NCI-H1105 (cell line): ENCODE results near the gene OSBPL5.

Experiments used
- DNase-seq: peaks from one replicate; lab custom pipeline; 2025; lab: John Stamatoyannopoulos, UW

OSBPL5 gene

DNA sequence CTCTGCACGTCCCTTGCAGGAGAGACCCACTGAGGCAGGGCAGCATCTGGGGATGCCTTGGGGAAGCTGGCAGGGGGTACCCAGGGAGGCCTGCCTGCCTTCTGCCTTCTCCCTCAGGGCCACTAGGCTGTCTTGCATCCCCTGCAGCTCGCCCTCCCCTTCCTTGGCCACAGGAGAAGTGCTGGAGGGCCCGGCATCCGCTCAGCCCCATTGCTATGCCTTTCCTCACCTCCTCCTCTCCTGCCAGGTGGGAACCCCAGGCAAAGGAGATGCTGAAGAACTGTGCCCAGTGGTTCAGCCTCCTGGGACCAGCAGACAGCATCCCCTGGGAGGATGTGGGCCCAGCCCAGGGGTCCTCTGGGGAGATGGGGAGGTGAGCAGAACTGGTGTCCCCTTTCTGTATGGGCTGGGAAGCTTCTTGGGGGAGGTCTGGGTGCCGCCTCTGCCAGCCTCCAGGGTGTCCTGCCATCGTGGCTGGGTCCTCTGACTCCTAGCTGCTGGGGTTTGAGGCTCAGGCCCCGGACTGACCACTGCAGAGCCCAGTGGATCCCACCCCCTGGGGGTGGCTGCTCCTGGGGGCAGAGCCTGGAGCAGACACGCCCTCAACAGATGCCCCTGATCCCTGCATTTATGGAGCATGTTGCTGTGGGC, 32.9 kb upstream of the OSBPL5 start:
- DNase-seq = no peak

DNA sequence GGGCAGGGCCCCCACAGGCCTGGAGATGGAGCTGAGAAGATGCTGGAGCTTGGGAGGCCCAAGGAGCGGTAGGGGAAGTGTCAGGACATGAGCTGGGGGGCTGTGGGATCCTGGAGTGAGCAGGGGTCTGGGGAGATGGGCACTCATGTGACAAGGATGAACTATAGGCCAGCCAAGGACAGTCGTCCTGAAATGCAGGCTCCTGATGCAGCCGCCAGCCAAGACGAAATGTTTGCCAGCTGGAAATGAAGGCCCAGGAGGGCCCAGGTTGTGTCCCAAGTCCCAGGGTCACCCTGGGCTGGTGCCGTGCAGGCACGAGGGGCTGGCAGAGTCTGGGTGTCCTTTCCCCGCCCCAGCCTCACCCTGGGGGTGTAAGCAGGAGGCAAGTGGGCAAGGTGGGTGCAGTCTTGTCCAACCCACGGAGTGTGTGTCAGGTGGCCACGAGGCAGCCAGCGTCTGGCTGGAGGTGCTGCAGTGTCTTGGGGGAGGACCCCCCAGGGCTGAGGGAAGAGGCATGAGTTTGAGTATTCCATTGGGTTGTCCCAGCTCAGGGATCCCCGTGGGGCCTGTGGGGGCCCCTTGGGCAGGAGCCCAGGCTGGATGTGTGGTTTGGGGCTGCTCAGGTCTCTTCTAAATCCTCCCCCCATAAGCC, 32.1 kb upstream of the OSBPL5 start:
- DNase-seq = no peak

DNA sequence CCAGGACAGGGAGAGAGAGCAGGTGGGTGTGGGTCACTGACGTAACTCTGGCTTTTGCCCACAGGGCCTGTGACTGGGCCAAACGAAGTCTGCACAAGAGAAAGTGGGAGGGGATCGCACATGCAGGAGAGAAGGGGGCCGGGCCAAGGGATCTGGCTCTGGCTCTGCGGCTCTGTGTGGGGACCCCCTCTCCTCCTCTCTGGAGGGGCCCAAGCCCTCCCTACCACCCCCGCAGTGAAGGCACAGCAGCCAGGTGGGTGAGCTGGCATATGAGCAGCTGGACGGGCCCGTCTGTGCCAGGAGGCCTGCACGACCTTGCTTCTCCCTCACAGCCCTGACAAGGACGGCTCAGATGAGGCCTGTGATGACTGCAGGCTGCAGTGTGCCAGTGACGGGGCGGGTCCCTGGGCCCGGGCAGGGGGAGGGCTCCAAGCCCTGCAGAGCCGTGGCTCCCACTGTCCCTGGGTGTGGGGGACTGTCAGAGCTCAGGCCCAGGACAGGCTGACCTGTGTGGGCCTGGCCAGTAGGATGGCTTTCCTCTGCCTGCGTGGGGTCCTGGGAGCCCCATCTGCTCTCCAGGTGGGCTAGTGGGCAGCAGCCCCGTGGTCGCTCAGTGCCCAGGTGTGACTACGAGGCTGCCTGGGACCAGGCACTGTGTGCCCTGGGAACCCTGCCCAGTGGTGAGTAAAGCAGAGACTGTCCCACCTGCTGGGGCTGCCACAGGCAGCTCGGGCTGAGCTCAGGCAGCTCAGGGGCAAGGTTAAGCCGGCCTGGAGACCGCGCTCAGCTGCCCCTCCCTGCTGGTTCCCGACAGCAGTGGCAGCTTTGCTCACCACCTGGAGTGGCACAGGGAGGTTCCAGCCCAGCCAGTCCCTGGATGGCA, 31.3 kb upstream of the OSBPL5 start:
- no peak for DNase-seq

DNA sequence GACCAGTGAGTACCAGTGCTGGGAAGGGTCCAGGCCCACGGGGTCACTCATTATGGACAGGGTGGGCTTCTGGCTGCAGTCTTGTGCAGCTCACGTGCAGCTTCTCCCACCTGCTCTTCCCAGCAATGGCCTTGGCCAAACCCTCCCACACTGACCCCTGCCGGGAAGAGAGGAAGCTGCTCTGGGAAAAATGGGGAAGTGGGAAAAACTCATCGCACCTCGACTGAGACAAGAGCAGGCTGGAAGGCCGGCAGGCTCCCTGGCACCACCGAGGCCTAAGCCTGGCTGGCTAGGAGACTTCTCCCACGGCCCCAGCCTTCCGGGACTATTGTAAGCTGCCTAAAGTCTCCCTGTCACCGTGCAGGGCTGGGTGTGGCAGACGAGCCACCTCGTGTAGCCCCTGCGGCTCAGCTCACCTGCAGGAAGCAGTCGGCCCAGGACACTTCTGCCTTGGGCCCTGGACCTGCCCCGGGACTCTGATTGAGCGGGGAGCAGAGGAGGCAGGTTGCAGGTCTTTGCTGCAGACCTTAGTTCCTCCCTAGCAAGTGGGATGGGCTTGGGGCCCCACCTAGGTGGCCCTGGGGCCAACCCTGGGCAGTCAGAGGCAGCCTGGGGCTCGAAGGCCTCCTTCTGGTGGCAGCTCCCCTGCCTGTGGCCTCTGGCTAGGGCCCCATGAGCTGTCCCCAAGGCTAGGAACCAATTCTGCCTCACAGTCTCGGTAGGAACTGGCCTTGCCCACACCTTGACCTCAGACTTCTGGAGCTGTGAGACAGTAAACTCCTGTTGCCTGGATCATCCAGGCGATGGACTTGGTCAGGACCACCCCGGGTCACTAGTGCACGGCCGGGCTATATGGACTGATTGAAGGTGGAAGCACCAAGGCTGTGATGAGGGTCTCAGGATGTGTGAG, 30.4 kb upstream of the OSBPL5 start:
- DNase-seq = no peak

DNA sequence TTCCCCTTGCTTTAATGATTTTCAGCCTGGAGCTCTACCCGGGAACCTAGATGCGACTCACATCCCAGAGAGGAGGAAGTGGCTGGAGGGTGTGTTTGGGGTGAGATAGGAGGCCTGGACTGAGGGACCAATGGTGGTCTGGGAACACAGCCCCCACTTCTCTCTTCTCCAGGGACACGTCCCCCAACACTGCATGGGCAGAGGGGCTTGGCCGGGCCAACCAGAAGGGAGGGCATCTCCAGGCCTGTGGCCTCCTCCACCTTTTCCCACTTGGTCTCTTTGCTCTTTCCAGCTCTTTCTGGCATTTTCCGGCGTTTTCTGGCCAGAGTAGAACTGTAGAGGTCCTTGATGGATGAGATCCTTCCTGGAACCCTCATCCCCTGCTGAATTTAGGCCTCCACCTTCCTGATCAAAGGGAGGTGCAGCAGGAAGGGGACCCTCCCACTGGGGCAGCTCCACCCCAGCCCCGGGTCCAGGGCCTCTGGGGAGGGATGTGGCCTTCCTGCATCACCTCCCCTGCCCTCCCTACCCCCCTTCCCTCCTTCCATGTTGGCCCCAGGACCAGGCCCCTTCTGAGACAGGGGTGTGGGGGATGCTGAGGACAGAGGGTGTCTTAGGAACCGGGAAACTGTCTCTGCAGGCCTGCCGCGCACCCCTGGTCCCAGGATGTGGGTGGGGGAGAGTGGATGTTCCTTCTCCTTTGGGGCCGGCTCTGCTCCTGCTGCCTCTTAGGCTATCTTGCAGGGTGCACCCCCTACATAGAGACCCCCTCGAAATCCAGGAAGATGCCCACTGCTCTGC, 29.1 kb upstream of the OSBPL5 start:
- DNase-seq = no peak

DNA sequence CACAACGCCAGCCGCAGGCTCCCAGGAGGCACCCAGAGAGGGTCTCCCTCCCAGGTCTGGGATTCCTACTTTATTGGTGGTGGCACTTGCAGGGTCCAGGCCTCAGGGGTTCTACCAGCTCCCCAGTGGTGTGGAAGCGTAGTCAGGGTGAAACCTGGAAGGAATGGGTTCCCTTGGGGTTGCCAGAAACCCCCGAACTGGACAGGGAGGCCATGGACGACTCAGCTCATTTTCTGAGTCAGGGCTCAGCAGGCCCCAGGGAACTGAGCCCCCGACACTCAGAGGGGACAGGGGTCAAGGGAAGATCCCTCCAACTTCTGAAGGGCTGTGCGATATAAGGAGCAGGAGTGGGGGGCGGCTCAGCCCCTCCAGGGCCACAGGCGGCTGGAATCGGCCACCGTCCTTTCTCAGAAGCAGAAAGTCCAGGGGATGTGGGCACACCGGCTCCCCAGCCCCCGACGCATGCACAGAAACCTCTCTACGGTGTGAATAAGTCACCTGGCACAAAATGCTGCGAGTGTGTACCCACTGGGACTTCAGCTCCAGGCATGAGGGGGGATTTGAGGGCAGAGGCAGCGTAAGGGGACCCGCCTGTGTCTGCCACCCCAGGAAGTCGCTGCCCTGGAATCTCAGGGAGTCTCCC, 28.4 kb upstream of the OSBPL5 start:
- no peak for DNase-seq

DNA sequence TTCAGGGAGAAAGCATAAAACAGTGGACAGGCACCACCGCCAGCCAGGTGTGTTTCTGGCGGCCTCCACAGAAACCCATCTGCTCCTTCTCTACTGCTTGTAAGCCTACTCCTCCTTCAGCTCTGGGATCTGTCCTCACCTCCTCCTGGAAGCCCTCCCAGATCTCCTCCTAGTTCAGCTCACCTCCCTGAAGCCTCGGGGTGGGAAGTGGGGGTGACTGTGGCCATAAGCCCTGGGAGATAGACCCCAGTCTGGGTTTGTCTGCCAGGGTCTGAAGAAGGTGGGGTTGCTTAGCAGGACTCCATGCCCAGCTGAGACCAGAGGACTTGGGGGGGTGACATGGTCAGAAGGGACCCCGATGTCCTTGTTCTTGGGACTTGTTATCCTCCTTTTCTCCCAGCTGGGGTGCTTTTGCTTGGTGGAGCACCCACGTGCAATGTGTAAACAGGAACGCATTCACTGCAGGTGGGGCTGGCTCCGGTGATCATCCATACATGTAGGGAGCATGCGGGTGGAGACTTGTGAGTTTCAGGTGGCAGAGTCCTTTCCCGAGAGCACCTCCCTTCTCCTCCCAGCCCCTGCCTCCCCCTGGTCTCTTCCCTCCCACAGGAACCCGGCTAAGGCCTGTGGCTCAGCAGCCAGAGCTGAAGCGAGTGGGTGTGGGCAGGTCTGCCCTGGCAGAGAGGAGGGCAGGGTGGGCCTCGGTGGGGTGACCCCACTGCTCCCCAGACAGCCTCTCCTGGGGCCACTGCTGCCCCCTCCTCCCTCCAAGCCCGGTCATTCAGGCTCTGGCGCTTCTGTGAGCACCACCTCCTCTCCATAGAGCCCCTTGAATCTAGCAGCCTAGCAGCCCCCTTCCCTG, 27.6 kb upstream of the OSBPL5 start:
- no peak for DNase-seq

DNA sequence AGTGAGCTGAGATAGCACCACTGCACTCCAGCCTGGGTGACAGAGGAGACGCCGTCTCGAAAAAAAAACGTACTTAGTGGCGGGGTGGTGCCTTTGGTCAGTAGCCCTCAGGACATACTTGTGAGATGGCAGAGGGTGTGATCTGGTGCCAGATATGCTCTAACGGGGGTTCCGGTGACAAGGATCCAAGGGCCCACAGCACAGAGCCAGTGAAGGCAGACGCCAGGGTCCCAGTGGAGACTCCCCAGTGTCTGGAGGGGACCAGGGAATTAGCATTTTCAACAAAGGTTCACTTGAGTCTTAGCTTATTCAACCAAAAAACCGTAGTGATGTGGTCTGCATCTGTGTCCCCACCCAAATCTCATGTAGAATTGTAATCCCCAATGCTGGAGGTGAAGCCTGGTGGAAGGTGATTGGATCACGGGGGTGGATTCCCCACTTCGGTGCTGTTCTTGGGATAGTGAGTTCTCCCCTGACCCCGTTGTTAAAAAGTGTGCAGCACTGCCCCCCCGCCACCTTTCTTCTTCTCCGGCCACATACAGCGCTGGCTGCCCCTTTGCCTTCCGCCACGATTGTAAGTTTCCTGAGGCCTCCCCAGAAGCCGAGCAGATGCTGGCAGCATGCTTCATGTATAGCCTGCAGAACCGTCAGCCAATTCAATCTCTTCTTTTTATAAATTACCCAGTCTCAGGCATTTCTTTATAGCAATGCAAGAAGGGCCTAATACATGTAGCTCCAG, 26.6 kb upstream of the OSBPL5 start:
- DNase-seq = no peak

DNA sequence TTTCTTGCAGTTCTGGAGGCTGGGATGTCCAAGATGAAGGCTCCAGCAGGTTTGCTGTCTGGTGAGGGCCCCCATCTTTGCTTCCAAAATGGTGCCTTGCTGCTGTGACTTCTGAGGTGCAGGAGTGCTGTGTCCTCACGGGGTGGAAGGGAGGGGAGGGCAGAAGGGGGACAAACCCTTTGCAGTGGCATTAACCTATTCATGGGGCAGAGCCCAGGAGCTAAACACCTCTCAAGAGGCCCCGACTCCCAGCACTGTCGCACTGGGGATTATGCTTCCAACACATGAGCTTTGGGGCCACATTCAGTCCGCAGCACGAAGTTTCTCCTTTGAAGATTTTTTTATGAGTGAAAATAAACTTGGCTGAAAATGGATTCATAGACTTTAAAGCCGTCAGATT, 25.5 kb upstream of the OSBPL5 start:
- no peak for DNase-seq

DNA sequence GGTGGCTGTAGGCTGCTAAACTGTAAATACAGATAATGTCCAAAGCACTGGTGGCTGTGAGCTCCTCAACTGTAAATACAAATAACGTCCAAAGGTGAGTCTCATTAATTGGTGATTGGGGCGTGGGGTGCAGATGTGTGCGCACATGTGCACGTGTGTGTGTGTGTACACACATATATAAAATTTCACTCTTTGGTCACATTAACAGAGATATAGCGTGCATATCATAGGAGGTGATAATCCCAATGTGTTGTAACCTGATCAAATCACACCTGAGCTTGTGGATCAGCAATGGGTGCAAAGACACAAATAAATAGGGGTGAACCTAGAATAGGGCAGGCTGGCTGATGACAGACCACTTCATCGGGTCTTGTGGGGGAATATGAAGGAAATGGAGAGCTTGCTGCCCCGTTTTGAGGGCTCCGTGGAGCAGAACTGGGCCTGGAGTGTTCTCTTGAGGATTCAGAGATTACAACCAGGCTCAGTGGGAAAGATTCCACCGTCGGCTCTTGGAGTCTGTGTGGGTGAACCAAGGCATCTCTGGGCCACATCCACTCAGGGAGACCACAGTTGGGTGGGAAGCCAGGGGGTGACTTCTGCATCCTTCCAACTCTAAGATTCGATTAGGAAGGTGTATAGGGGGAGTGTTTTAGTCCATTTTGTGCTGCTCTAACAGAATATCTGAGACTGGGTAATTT, 24.9 kb upstream of the OSBPL5 start:
- DNase-seq = no peak

DNA sequence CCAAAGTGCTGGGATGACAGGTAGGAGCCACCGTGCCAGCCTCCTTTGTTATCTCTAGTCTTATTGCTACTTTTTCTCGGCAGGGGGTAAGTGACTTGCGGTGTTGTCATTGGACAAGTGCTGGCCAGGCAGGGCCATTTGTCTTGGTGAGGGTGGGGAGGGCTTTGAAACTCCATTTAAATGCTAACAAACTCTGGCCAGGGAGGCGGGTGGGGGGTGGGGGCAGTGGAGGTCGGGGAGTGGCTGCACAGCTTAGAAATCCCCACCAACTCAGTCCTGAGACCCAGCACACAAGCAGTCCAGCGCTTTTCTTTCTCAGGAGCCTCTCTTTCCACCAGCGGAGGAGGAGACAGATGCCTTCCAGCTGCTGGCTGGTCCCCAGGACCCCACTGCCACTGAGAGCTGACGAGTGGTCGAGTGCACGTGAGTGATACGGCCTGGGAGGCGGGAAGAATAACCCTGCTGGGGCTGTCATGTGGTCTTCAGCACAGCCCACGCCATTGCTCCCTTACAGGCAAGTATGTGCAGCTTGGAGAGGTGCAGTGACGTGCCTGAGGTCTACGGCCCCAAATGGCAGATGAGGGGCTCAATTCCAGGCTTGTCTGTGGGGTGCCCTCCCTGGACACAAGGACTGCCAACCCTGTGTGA, 24.2 kb upstream of the OSBPL5 start:
- DNase-seq = no peak

DNA sequence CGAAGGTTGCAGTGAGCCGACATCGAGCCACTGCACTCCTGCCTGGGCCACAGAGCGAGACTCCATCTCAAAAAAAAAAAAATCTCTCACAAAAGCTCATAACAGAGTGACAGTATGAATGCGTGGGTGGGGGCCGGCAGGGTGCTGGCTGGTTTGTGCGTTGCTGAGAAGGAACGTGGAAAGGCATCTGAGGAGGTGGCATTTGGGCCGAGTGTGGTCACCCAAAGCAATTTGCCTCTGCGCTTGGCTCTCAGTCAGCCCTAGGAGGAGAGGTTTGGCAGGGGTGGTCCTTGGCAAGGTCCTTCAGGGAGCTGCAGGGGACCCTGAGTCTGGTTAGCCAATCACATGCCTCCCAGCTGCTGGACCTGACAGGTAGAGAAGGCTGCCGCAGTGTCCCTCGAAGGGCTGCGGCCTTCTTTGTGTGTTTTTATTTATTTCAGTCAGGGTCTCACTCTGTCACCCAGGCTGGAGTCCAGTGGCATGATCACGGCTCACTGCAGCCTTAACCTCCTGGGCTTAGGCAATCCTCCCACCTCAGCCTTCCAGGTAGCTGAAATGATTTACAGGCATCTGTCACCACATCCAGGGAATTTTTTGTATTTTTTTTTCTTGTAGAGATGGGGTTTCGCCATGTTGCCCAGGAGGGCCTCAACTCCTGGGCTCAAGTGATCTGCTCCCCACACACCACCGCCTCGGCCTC, 23.5 kb upstream of the OSBPL5 start:
- DNase-seq = no peak

DNA sequence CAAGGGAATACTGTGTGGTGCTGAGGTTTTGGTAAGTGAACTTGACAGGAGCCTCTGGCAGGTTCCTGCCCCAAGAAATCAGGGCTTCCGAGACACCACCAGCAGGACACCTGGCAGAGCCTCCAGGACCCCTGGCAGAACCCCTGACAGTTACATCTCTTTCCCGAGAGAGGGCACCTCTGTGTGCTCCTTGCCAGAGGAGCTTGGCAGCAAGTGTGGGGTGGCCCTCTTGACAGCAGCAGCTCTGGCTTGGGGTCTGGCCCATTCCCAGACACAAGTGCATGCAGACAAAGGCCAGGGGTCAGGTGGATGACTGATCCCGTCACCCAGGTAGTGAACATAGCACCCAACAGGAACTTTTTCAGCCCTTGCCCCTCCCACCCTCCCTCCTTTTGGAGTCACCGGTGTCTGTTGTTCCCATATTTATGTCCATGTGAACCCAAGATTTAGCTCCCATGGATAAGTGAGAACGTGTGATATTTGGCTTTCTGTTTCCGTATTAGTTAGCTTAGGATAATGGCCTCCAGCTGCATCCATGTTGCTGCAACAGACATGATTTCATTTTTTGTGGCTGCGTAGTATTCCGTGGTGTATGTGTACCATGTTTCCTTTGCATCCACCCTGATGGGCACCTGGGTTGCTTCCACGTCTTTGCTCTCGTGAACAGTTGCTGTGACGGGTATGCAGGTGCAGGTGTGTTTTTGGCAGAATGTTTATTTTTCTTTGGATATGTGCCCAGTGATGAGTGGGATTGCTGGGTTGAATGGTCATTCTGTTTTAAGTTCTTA, 21.2 kb upstream of the OSBPL5 start:
- no peak for DNase-seq

DNA sequence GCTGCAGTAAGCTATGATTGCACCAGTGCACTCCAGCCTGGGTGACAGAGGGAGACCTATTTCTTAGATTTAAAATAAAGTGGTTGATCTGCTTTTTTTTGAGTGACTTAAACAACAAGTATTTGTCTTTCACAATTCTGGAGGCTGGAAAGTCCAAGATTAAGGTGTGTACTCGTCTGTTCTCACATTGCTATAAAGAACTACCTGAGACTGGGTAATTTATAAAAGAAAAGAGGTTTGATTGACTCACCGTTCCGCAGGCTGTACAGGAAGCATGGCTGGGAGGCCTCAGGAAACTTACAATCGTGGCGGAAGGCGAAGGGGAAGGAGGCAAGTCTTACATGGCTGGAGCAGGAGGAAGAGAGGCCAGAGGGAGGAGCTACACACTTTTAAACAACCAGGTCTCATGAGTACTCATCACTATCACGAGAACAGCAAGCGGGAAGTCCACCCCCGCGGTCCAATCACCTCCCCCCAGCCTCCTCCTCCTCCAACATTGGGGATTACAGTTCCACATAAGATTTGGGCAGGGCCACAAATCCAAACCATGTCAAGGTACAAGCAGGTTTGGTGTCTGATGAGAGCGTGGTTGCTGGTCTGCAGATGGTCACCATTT, 19.7 kb upstream of the OSBPL5 start:
- DNase-seq = no peak

DNA sequence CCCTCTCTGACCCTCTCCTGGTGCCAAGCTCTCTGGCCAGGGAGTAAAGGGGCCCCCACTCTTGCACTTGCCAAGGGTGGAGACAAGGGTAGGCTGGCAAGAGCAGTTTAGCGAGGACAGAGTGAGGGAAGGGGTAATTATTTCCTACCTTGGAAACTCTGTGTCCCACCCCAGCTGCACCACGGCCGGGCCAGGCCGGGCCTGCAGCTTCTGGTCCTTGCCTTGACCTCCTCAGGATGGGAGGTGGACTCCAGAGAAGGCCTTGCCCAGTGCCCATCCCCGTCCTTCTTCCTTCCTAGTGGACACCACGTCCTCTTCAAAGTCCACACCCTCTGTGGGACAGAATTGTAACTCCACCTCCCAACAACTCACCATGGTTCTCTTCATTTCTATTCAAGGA, 18.4 kb upstream of the OSBPL5 start:
- DNase-seq = no peak

DNA sequence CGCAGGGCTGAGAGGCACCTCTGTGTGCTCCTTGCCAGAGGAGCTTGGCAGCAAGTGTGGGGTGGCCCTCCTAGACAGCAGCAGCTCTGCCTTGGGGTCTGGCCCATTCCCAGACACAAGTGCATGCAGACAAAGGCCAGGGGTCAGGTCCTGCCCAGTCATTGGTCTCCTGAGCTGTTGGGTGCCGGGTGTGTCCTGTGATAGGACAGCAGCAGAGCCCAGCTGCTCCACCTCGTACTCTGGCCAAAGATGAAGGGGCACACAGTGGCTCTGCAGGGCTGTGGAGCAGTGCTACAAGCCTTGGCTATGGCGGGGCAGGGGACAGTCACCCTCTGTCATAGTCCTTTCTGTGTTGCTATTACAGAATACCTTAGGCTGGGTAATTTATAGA, 17.3 kb upstream of the OSBPL5 start:
- DNase-seq = no peak
